Neural cell (in vitro differentiated cells): ENCODE measurements around the gene CIDEA. TPM values are rescaled to one million over a fixed set of nuclear protein-coding genes. Genes with fewer than 3 reads are reported as not detected.

ENCODE experiments used
- H2AFZ ChIP-seq: fragments of 200-600, 300-800 bp; sonication (generic), shearing (Covaris generic); 2 replicates; pipeline ENCODE4 v1.6.0; 2014; ENCODE audit warnings: low read depth, mild to moderate bottlenecking, antibody characterized with exemption, low read length, moderate library complexity
- H3F3A ChIP-seq: fragments of 200-600 bp; shearing (Covaris generic); 2 replicates; pipeline ENCODE4 v1.6.1; 2016; ENCODE audit warnings: mild to moderate bottlenecking, moderate library complexity, mixed read lengths, antibody characterized with exemption, low read length; ENCODE audit not compliant: insufficient read depth, poor library complexity, severe bottlenecking
- H3K27ac ChIP-seq: fragments of 200-600, 300-800 bp; sonication (generic), shearing (Covaris generic); 2 replicates; pipeline ENCODE4 v1.5.1; 2014; ENCODE audit warnings: mild to moderate bottlenecking, low read length, moderate library complexity
- H3K27me3 ChIP-seq: fragments of 300-800, 200-600 bp; sonication (generic), shearing (Covaris generic); 2 replicates; pipeline ENCODE4 v1.6.0; 2014; ENCODE audit warnings: mild to moderate bottlenecking, low read depth, low read length, moderate library complexity; ENCODE audit not compliant: insufficient read depth
- H3K36me3 ChIP-seq: fragments of 300-800, 200-600 bp; sonication (generic), shearing (Covaris generic); 2 replicates; pipeline ENCODE4 v1.5.1; 2014; ENCODE audit warnings: mild to moderate bottlenecking, antibody characterized with exemption, low read length, moderate library complexity; ENCODE audit not compliant: insufficient read depth
- H3K4me2 ChIP-seq: fragments of 300-800, 200-600 bp; sonication (generic), shearing (Covaris generic); 2 replicates; pipeline ENCODE4 v1.6.0; 2014; ENCODE audit warnings: mild to moderate bottlenecking, low read length
- H3K4me3 ChIP-seq: fragments of 300-800, 200-600 bp; sonication (generic), shearing (Covaris generic); 2 replicates; pipeline ENCODE4 v1.5.1; 2014; ENCODE audit warnings: mild to moderate bottlenecking, low read length, moderate library complexity
- H3K79me2 ChIP-seq: fragments of 200-600 bp; shearing (Covaris generic); replicated peaks from 2 replicates; pipeline ENCODE4 v1.6.0; 2014; ENCODE audit warnings: mild to moderate bottlenecking, low read length, moderate library complexity; ENCODE audit not compliant: insufficient read depth
- H3K9ac ChIP-seq: fragments of 300-800, 200-600 bp; sonication (generic), shearing (Covaris generic); 2 replicates; pipeline ENCODE4 v1.6.1; 2016; ENCODE audit warnings: mild to moderate bottlenecking, low read length, mixed read lengths
- H3K9me2 ChIP-seq: fragments of 200-600 bp; shearing (Covaris generic); 2 replicates; pipeline ENCODE4 v1.6.1; 2016; ENCODE audit warnings: mild to moderate bottlenecking, low read length, mixed read lengths; ENCODE audit not compliant: insufficient read depth
- H3K9me3 ChIP-seq: fragments of 200-600, 300-800 bp; sonication (generic), shearing (Covaris generic); 2 replicates; pipeline ENCODE4 v1.6.1; 2016; ENCODE audit warnings: mild to moderate bottlenecking, mixed run types, low read length, moderate library complexity, mixed read lengths
- H4K20me1 ChIP-seq: fragments of 200-600 bp; shearing (Covaris generic); 2 replicates; pipeline ENCODE4 v1.6.1; 2016; ENCODE audit warnings: mild to moderate bottlenecking, mixed run types; ENCODE audit not compliant: insufficient read depth
- EP300 ChIP-seq: fragments of 450-650 bp; conservative IDR thresholded peaks from 2 replicates; pipeline ENCODE4 v1.6.1; 2014; ENCODE audit warnings: antibody characterized with exemption, mild to moderate bottlenecking, moderate library complexity; ENCODE audit not compliant: poor library complexity, severe bottlenecking
- EZH2 ChIP-seq: fragments of 200-600, 300-800 bp; shearing (Covaris generic), sonication (generic); IDR thresholded peaks from 2 replicates; pipeline ENCODE4 v1.6.1; 2014; ENCODE audit warnings: antibody characterized with exemption, low read length, borderline replicate concordance, mild to moderate bottlenecking; ENCODE audit not compliant: insufficient read depth, poor library complexity, severe bottlenecking
- MXI1 ChIP-seq: fragments of 450-650 bp; conservative IDR thresholded peaks from 2 replicates; pipeline ENCODE4 v1.6.1; 2014; ENCODE audit warnings: antibody characterized with exemption, mild to moderate bottlenecking; ENCODE audit not compliant: poor library complexity, severe bottlenecking
- POLR2AphosphoS5 ChIP-seq: IDR thresholded peaks from 2 replicates; pipeline ENCODE4 v1.6.1; 2012
- RAD21 ChIP-seq: fragments of 450-650 bp; conservative IDR thresholded peaks from 2 replicates; pipeline ENCODE4 v1.6.1; 2014; ENCODE audit warnings: antibody characterized with exemption, mild to moderate bottlenecking, moderate library complexity
- SMC3 ChIP-seq: fragments of 450-650 bp; conservative IDR thresholded peaks from 2 replicates; pipeline ENCODE4 v1.6.1; 2014; ENCODE audit warnings: antibody characterized with exemption, mild to moderate bottlenecking, moderate library complexity; ENCODE audit not compliant: poor library complexity
- TAF1 ChIP-seq: IDR thresholded peaks from 2 replicates; pipeline ENCODE4 v1.6.1; 2012; ENCODE audit warnings: low read depth
- polyA plus RNA-seq: library from polyadenylated mRNA; depleted of rRNA; stranded (reverse); fragments of >200 nt; gene quantifications from 2 replicates; pipeline ENCODE4 v1.2.3, GENCODE V29; 2014
- TF ChIP-seq, protein P1 (sequence below): IDR thresholded peaks from 2 replicates; pipeline ENCODE4 v1.6.1; 2012; ENCODE audit warnings: borderline replicate concordance
- TF ChIP-seq, protein P2 (sequence below): fragments of 450-650 bp; IDR thresholded peaks from 2 replicates; pipeline ENCODE4 v1.5.1; 2014; ENCODE audit warnings: antibody characterized with exemption, mild to moderate bottlenecking, moderate library complexity; ENCODE audit not compliant: poor library complexity, severe bottlenecking

CIDEA gene
- polyA plus RNA-seq, 1 donor from 2014 or later: not detected

DNA sequence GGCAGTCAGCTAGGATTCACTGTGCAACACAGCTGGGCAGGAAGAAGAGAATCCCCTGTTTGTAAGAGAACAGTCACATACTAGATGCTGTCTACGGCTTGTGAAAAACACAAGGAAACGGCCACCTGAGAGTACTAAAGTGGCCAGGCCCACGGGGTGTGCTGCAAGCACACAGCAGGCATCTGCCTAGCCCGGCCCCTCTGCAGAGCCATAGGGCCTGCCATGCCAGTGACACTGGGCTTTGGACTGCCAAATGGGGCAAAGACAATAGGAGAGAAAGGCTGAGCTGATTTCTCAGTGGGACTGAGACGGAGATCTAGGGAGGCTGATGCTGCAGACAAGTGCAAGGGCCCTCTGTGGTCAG is 64.2 kb downstream of the CIDEA start:
- TF ChIP-seq, protein P1, sequence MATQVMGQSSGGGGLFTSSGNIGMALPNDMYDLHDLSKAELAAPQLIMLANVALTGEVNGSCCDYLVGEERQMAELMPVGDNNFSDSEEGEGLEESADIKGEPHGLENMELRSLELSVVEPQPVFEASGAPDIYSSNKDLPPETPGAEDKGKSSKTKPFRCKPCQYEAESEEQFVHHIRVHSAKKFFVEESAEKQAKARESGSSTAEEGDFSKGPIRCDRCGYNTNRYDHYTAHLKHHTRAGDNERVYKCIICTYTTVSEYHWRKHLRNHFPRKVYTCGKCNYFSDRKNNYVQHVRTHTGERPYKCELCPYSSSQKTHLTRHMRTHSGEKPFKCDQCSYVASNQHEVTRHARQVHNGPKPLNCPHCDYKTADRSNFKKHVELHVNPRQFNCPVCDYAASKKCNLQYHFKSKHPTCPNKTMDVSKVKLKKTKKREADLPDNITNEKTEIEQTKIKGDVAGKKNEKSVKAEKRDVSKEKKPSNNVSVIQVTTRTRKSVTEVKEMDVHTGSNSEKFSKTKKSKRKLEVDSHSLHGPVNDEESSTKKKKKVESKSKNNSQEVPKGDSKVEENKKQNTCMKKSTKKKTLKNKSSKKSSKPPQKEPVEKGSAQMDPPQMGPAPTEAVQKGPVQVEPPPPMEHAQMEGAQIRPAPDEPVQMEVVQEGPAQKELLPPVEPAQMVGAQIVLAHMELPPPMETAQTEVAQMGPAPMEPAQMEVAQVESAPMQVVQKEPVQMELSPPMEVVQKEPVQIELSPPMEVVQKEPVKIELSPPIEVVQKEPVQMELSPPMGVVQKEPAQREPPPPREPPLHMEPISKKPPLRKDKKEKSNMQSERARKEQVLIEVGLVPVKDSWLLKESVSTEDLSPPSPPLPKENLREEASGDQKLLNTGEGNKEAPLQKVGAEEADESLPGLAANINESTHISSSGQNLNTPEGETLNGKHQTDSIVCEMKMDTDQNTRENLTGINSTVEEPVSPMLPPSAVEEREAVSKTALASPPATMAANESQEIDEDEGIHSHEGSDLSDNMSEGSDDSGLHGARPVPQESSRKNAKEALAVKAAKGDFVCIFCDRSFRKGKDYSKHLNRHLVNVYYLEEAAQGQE: no peak
- no peak for TF ChIP-seq POLR2AphosphoS5
- TF ChIP-seq, protein P2, sequence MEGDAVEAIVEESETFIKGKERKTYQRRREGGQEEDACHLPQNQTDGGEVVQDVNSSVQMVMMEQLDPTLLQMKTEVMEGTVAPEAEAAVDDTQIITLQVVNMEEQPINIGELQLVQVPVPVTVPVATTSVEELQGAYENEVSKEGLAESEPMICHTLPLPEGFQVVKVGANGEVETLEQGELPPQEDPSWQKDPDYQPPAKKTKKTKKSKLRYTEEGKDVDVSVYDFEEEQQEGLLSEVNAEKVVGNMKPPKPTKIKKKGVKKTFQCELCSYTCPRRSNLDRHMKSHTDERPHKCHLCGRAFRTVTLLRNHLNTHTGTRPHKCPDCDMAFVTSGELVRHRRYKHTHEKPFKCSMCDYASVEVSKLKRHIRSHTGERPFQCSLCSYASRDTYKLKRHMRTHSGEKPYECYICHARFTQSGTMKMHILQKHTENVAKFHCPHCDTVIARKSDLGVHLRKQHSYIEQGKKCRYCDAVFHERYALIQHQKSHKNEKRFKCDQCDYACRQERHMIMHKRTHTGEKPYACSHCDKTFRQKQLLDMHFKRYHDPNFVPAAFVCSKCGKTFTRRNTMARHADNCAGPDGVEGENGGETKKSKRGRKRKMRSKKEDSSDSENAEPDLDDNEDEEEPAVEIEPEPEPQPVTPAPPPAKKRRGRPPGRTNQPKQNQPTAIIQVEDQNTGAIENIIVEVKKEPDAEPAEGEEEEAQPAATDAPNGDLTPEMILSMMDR: no peak
- no peak for TF ChIP-seq MXI1
- no peak for TF ChIP-seq EP300
- no peak for TF ChIP-seq TAF1
- TF ChIP-seq SMC3: no peak
- no peak for TF ChIP-seq EZH2
- TF ChIP-seq RAD21: no peak
- no peaks in the 10 kb centered on the region for H3K27me3 ChIP-seq
- no peak overlapping the region for H2AFZ ChIP-seq
- H4K20me1 ChIP-seq: no peaks in the 10 kb centered on the region
- no peak overlapping the region for H3K4me2 ChIP-seq
- no peaks in the 10 kb centered on the region for H3K36me3 ChIP-seq
- no peaks in the 10 kb centered on the region for H3F3A ChIP-seq
- H3K79me2 ChIP-seq: no peaks in the 10 kb centered on the region
- no peaks in the 10 kb centered on the region for H3K9me3 ChIP-seq
- no peak overlapping the region for H3K27ac ChIP-seq
- H3K9ac ChIP-seq: no peak overlapping the region
- no peaks in the 10 kb centered on the region for H3K9me2 ChIP-seq
- H3K4me3 ChIP-seq: no peak overlapping the region

DNA sequence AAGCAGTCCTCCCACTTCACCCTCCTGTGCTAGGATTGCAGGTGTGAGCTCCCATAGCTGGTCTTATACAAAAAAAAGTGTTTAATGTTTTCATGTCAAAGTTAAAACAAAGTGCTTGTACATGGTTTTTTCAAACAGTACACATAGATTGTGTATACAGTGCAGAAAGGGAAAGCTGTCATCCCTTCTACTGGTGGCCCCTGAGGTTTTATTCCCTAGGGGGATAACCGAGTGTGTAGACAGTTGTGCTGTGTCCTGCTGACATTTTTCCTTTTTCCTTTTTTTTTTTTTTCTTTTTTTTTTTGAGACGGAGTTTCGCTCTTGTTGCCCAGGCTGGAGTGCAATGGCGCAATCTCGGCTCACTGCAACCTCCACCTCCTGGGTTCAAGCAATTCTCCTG is 64.7 kb downstream of the CIDEA start:
- H3F3A ChIP-seq: no peaks in the 10 kb centered on the region
- no peaks in the 10 kb centered on the region for H3K36me3 ChIP-seq
- no peaks in the 10 kb centered on the region for H3K27me3 ChIP-seq
- TF ChIP-seq, protein P1: no peak
- TF ChIP-seq EP300: no peak
- TF ChIP-seq POLR2AphosphoS5: no peak
- TF ChIP-seq, protein P2: no peak
- TF ChIP-seq EZH2: no peak
- no peak for TF ChIP-seq SMC3
- no peak for TF ChIP-seq MXI1
- TF ChIP-seq RAD21: no peak
- no peak for TF ChIP-seq TAF1
- H3K9me3 ChIP-seq: no peaks in the 10 kb centered on the region
- no peaks in the 10 kb centered on the region for H4K20me1 ChIP-seq
- H3K4me2 ChIP-seq: no peak overlapping the region
- H3K27ac ChIP-seq: no peak overlapping the region
- no peaks in the 10 kb centered on the region for H3K79me2 ChIP-seq
- H3K4me3 ChIP-seq: no peak overlapping the region
- no peak overlapping the region for H3K9ac ChIP-seq
- H2AFZ ChIP-seq: no peak overlapping the region
- H3K9me2 ChIP-seq: no peaks in the 10 kb centered on the region
